Retinal pigment epithelial cell (primary cell): ENCODE data around the gene MAP7.
A peak's percentile ranks its signal among the peaks of the same experiment; 100 is the strongest.

Experiments used
- DNase-seq: peaks from one replicate; pipeline ENCODE4 v3.0.0-alpha.2; 2010; ENCODE audit warnings: low read depth
- H3K4me3 ChIP-seq: 2 replicates; pipeline ENCODE4 v1.5.1; 2011; ENCODE audit warnings: mild to moderate bottlenecking, low read length, control low read depth, moderate library complexity
- TF ChIP-seq, protein P1 (sequence below): conservative IDR thresholded peaks from 2 replicates; pipeline ENCODE4 v1.5.1; 2011; ENCODE audit warnings: low read depth, low read length, control low read depth, inconsistent platforms

MAP7 gene

DNA sequence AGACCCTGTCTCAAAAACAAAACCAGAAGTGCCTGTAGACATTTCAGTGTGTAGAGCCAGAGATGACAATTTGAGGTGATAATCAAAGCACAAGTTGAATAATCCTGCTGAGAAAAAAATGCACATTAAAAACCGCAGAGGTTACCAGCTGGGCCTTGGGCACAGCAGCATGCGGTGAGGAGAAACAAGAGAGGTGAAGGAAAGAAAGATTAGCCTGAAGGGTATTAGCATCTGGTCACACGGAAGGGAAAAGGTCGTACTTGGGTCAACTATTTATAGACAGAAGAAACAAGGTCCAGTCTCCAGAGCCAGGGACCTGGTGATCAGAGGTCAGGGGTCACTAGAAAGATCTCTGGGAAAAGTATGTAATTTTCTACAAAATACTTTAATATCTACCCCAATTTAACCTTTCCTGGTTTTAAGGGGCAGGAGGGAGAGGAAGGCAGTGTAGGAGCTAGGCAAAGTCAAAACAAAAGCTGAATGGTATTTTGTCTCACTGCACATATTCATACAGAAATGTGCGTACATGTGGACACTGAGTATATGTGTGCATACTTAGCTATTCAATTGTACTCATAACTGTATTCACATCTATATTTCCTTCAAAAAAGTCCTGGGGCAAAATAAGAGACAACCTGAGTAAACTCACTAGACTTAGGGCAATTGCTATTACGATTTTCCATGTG, 10.1 kb downstream of the MAP7 start:
- peak; percentile 68 for DNase-seq
- TF ChIP-seq, protein P1, sequence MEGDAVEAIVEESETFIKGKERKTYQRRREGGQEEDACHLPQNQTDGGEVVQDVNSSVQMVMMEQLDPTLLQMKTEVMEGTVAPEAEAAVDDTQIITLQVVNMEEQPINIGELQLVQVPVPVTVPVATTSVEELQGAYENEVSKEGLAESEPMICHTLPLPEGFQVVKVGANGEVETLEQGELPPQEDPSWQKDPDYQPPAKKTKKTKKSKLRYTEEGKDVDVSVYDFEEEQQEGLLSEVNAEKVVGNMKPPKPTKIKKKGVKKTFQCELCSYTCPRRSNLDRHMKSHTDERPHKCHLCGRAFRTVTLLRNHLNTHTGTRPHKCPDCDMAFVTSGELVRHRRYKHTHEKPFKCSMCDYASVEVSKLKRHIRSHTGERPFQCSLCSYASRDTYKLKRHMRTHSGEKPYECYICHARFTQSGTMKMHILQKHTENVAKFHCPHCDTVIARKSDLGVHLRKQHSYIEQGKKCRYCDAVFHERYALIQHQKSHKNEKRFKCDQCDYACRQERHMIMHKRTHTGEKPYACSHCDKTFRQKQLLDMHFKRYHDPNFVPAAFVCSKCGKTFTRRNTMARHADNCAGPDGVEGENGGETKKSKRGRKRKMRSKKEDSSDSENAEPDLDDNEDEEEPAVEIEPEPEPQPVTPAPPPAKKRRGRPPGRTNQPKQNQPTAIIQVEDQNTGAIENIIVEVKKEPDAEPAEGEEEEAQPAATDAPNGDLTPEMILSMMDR: no peak
- H3K4me3 ChIP-seq: no peak overlapping the region

DNA sequence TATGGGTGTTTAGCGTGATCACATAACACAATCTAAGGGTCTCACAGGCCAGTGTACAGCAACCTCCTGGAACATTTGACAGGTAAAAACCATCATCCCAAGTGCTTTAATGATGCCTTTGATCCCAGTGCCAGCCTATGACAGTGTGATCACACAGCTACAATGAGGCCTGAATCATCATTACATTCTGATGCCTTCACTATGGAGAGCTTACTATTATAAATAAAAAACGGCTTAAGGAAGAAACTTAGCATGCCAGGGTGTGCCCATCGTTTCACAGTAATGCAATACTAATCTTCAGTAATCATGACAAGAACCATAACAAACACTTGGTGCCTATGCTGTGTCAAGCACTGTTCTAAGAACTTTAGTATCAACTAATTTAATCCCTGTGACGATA, 11.4 kb downstream of the MAP7 start:
- H3K4me3 ChIP-seq: no peak overlapping the region
- TF ChIP-seq, protein P1: no peak
- no peak for DNase-seq

DNA sequence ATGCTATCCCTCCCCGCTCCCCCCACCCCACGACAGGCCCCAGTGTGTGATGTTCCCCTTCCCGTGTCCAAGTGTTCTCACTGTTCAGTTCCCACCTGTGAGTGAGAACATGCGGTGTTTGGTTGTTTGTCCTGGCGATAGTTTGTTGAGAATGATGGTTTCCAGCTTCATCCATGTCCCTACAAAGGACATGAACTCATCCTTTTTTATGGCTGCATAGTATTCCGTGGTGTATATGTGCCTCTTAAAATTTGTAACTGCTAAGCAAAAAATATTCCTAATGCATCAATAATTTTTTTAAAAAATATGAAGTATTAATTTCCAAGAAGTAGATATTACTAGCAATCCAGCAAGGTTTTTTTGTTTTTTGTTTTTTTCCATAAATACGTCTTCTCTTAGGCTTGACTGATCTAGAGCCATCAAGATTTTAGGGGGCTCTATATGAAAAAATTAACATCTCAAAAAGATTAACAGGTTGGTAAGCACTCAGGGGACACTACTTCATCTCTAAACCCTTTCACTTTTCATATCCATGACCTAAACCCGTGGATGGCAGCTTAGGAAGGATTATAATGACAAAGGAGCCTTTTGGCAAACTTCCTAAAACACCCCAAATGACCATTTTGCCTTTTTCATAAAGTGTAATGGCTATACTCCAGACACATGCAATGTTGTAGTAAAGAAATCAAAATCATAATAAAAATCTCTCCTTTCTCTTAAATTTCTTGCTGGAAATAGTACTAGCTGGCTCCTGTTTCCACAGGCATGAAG, 14.2 kb downstream of the MAP7 start:
- no peak overlapping the region for H3K4me3 ChIP-seq
- no peak for DNase-seq
- TF ChIP-seq, protein P1: no peak

DNA sequence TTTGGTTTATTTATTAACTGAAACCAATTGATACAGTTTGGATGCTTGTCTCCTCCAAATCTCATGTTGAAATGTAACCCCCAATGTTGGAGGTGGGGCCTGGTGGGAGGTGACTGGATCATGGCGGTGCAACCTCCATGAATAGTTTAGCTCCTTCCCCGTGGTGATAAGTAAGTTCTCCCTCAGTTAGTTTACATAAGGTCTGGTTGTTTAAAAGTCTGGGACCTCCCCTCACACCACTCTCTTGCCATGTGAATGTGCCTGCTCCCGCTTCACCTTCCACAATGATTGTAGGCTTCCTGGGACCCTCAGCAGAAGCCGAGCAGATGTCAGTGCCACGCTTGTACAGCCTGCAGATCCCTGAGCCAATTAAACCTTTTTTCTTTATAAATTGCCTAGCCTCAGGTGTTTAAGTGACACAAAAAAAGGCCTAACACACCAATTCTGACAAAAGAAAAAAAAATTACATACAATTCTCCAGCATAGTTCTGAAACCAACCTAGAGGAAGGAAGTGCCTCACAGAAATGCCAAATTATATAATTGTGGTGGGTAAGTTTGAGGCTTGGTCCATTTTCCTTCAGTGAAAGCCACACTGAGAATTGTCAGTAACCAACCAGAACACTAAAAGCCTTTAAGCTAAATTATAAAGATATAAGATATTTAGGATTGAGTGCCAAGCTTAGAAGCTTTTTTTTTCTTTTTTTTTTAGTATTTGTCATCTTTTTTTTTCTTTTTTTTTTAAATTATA, 15.0 kb downstream of the MAP7 start:
- no peak for DNase-seq
- TF ChIP-seq, protein P1: no peak
- H3K4me3 ChIP-seq: no peak overlapping the region

DNA sequence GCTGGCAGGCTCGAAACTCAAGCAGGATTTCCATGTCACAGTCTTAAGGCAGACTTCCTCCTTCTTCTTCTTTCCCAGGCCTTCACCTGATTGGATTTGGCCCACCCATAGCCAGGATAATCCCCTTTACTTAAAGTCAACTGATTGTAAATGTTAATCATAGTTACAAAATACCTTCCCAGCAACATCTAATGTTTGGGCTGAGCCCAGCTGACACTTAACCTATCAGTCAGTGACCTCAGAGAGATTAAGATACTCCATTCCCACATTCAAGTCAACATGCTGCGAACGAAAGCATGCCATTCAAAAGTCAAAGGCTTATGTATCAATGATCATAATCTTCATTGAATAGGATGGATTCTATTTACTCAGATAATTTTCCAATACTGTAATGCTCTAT, 16.0 kb downstream of the MAP7 start:
- H3K4me3 ChIP-seq: no peak overlapping the region
- TF ChIP-seq, protein P1: no peak
- DNase-seq: peak; percentile 29

DNA sequence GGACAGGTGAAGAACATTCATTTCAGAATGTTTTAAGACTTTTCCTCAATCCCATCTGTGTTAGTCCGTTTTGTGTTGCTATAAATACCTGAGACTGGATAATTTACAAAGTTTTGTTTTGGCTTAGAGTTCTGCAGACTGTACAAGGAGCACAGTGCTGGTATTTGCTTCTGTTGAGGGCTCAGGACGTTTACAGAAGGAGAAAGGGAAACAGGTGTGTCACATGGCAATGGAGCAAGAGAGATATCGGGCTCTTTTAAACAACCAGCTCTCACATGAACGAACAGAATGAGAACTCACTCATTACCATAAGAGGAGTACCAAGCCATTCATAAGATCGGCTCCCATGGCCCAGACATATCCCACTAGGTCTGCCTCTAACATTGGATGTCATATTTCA, 16.7 kb downstream of the MAP7 start:
- DNase-seq: no peak
- TF ChIP-seq, protein P1: no peak
- H3K4me3 ChIP-seq: no peak overlapping the region

DNA sequence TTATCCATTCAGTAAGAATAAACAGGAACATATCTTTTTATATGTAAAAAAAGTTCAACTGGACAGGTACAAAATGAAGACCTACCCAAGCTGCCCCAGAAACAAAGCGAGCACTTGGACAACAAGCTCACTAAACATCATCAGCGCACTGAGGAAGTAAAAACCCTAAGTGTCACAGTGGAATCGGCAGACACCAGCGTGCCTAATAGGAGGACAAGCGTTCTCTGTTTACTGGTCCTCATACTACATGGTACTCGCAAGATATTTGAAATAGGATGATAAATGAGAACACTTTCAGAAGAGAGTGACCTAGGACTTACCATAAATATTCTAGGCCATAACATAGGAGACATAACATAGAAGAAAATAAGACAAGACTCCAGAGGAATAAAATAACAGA, 18.2 kb downstream of the MAP7 start:
- no peak overlapping the region for H3K4me3 ChIP-seq
- no peak for DNase-seq
- TF ChIP-seq, protein P1: no peak
